Ovary (tissue), 3 donors: ENCODE results near the gene CNOT1.

Experiments
- EP300 ChIP-seq: sonication (generic); formaldehyde crosslinking; IDR thresholded peaks from one replicate; pipeline ENCODE4 v1.6.1; 2017; ENCODE audit warnings: antibody characterized with exemption
- POLR2A ChIP-seq: fragments of 450-650 bp; IDR thresholded peaks from one replicate; pipeline ENCODE4 v1.6.1; 2017; ENCODE audit warnings: antibody characterized with exemption, mild to moderate bottlenecking, moderate library complexity
- TF ChIP-seq, protein P1 (sequence below), 3 donors: fragments of 450-650 bp in 2 of 3; fragments of 200-600 bp in 1 of 3; IDR thresholded peaks; one replicate each; pipeline versions ENCODE4 v1.5.1 to v1.8.0; 2016 to 2022; ENCODE audit warnings: antibody characterized with exemption in 3 of 3, mild to moderate bottlenecking in 1 of 3
- donor health status: DM: no; HTN: no; CAD: no.

DNA sequence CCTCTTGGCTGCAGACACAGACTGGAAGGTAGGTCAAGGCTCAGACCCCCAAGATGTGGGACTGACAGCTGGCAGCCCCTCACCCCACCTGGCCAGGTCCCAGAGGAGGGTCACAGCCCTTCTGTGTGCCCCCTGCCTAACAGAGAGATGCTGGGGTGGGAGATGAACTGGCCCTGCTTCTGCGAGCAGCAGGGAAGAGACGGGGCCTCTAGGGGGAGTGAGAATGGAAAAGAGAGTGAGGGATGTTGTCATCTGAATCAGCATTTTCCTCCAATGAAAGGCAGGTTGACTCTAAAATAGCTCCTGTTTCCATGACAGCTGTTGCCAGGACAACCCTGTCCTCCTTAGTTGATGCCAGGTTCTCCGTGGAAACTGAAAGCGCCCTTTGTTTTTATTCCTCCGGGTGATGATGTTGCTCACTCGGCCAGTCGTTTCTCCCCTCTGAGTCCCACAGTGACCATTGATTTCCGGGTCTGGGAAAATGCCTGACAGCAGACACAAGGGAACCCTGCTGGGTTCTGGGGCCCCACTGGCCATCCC is 134.6 kb downstream of the CNOT1 start:
- TF ChIP-seq, protein P1, sequence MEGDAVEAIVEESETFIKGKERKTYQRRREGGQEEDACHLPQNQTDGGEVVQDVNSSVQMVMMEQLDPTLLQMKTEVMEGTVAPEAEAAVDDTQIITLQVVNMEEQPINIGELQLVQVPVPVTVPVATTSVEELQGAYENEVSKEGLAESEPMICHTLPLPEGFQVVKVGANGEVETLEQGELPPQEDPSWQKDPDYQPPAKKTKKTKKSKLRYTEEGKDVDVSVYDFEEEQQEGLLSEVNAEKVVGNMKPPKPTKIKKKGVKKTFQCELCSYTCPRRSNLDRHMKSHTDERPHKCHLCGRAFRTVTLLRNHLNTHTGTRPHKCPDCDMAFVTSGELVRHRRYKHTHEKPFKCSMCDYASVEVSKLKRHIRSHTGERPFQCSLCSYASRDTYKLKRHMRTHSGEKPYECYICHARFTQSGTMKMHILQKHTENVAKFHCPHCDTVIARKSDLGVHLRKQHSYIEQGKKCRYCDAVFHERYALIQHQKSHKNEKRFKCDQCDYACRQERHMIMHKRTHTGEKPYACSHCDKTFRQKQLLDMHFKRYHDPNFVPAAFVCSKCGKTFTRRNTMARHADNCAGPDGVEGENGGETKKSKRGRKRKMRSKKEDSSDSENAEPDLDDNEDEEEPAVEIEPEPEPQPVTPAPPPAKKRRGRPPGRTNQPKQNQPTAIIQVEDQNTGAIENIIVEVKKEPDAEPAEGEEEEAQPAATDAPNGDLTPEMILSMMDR (IDR thresholded peaks at IDR 0.05), result no peak
- no peak for TF ChIP-seq POLR2A
- no peak for TF ChIP-seq EP300
